ENCODE measurements around the gene PABPN1.

- no peak for TF ChIP-seq EZH2 (IDR thresholded peaks at IDR 0.05)
- TF ChIP-seq, protein P1, sequence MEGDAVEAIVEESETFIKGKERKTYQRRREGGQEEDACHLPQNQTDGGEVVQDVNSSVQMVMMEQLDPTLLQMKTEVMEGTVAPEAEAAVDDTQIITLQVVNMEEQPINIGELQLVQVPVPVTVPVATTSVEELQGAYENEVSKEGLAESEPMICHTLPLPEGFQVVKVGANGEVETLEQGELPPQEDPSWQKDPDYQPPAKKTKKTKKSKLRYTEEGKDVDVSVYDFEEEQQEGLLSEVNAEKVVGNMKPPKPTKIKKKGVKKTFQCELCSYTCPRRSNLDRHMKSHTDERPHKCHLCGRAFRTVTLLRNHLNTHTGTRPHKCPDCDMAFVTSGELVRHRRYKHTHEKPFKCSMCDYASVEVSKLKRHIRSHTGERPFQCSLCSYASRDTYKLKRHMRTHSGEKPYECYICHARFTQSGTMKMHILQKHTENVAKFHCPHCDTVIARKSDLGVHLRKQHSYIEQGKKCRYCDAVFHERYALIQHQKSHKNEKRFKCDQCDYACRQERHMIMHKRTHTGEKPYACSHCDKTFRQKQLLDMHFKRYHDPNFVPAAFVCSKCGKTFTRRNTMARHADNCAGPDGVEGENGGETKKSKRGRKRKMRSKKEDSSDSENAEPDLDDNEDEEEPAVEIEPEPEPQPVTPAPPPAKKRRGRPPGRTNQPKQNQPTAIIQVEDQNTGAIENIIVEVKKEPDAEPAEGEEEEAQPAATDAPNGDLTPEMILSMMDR (IDR thresholded peaks at IDR 0.05) = no peak
- TF ChIP-seq EZH2phosphoT487 (IDR thresholded peaks at IDR 0.05) = no peak
Measured at GRCh38 chr14:23339506-23340268, 18.4 kb downstream of the PABPN1 start.
